ENCODE measurements around the gene C6orf89.

C6orf89 gene, protein sequence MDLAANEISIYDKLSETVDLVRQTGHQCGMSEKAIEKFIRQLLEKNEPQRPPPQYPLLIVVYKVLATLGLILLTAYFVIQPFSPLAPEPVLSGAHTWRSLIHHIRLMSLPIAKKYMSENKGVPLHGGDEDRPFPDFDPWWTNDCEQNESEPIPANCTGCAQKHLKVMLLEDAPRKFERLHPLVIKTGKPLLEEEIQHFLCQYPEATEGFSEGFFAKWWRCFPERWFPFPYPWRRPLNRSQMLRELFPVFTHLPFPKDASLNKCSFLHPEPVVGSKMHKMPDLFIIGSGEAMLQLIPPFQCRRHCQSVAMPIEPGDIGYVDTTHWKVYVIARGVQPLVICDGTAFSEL
- long read RNA-seq, full-length matches to known transcripts = 66 of 90 reads
- long read RNA-seq, partial matches to known transcripts = 2 of 90 reads
- long read RNA-seq, other reads (novel, unspliced or antisense) = 22 of 90 reads

DNA sequence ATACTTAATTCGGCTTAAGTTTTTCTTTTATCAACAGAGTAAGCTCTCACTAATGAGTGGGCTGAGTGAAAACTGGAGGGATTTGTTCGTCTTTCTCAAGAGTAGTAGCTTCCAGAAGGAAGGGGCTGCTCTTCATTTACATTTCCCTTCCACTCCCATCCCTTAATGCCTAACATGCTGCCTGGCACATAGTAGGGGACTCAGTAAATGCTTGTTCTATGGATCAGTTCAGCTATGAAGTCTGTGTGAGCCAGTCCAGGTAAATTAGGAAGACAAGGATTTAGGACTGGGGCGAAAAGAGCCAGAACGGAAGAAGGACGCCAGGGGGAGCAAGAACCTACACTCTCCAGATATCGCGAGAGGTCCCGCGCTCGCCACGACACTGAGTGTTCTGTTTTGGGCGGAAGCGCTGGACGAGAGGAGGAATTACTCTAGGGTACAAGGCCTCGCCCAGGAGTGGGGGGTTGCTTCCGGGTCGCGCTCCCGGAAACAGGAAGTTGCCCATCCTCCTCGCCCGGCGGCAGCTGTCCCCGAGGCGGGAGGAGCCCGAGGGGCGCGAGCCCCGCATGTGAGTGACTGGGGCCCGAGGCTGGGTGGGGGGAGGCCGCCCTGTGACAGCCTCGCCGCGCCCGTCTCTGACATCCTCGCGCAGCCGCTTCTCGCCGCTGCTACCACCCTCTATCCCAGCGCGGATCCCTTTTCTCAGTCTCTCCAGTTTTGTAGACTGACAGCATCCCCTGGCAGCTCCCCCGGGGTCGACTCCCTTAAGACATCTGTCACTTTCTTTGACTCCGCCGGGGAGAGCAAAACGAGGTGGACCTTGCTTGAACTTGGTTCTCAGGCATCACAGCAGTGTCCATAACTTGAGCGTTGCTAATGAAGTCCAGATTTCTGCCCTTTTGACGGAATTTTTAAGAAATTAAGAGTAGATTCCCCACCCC lies at the start of gene C6orf89:
Gene C6orf89, plus strand, starts transcription at position 492 of the 941 bp plus-strand sequence. CDS start 13,493 bp downstream, outside the sequence.
- Histone ChIP-seq H3K4me3 (replicated peaks; ENCODE audit: insufficient read depth, low read length) (peak within 1 kb of the TSS; percentile 93), H3K27me3 (ENCODE audit: insufficient read depth, poor library complexity, severe bottlenecking) (no peaks in the 10 kb centered on the region), H3K27ac (replicated peaks) (peak within 1 kb of the TSS; percentile 68)
- TF ChIP-seq SPI1 (IDR thresholded peaks at IDR 0.05; ENCODE audit: borderline replicate concordance, low read depth) = peak; percentile 58; the same call in 1 of the 2 replicates
- TF ChIP-seq, protein P1, sequence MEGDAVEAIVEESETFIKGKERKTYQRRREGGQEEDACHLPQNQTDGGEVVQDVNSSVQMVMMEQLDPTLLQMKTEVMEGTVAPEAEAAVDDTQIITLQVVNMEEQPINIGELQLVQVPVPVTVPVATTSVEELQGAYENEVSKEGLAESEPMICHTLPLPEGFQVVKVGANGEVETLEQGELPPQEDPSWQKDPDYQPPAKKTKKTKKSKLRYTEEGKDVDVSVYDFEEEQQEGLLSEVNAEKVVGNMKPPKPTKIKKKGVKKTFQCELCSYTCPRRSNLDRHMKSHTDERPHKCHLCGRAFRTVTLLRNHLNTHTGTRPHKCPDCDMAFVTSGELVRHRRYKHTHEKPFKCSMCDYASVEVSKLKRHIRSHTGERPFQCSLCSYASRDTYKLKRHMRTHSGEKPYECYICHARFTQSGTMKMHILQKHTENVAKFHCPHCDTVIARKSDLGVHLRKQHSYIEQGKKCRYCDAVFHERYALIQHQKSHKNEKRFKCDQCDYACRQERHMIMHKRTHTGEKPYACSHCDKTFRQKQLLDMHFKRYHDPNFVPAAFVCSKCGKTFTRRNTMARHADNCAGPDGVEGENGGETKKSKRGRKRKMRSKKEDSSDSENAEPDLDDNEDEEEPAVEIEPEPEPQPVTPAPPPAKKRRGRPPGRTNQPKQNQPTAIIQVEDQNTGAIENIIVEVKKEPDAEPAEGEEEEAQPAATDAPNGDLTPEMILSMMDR (IDR thresholded peaks at IDR 0.05; ENCODE audit: insufficient read depth, low read length) = peak; percentile 56
- TF ChIP-seq, protein P2, sequence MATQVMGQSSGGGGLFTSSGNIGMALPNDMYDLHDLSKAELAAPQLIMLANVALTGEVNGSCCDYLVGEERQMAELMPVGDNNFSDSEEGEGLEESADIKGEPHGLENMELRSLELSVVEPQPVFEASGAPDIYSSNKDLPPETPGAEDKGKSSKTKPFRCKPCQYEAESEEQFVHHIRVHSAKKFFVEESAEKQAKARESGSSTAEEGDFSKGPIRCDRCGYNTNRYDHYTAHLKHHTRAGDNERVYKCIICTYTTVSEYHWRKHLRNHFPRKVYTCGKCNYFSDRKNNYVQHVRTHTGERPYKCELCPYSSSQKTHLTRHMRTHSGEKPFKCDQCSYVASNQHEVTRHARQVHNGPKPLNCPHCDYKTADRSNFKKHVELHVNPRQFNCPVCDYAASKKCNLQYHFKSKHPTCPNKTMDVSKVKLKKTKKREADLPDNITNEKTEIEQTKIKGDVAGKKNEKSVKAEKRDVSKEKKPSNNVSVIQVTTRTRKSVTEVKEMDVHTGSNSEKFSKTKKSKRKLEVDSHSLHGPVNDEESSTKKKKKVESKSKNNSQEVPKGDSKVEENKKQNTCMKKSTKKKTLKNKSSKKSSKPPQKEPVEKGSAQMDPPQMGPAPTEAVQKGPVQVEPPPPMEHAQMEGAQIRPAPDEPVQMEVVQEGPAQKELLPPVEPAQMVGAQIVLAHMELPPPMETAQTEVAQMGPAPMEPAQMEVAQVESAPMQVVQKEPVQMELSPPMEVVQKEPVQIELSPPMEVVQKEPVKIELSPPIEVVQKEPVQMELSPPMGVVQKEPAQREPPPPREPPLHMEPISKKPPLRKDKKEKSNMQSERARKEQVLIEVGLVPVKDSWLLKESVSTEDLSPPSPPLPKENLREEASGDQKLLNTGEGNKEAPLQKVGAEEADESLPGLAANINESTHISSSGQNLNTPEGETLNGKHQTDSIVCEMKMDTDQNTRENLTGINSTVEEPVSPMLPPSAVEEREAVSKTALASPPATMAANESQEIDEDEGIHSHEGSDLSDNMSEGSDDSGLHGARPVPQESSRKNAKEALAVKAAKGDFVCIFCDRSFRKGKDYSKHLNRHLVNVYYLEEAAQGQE (IDR thresholded peaks at IDR 0.05; ENCODE audit: insufficient replicate concordance, low read depth) = no peak
- peak; percentile 96 for TF ChIP-seq GABPA (IDR thresholded peaks at IDR 0.05; ENCODE audit: low read depth)
- peak; percentile 57 for TF ChIP-seq POLR2AphosphoS5 (IDR thresholded peaks at IDR 0.05; ENCODE audit: low read depth)
- DNase-seq (ENCODE audit: low read depth in 1 of 2, low spot score in 1 of 2) = peak; percentile 97 to 98

DNA sequence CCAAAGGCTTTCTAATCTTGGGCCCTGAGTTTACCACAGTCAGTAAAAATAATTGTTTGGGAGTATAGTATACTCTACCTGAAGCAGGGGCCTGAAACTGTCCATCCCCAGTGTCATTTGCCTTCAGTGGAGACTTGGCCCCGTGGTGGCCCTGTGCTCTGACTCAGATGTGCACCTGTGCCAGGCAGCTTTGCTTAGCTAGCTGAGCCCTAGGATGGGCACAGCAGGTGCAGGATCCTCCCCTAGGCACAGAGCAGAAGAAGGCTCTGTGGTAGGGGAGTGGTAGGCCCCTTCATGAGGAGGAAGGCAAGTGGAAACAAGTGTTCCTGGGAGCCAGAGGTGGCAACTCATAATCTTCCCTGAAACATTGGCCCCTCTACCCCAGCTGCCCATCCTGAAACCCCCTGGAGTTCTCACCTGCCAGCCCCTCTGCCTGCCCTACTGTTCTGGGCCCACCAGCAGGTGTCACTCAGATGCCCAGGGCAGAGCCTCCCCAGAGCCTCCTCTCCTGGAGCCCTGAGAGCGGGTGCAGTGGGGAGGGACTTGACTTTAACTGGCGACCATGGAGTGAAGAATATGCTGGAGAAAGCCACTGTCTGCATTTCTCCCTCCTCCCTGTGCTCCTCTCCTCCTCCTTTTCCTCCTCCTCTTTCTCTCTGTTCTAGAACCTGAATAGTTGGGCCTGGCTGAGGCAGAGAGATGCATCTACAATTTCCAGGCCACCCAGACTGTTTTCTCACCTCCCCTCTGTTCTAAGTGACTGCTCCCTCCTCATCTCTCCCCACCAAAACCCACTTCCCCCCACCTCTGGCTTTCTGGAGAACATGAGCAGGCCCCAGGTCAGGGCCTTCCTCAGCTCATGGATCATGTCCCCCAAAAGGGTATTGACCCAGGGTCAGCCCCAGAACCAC lies 49.4 kb upstream of the C6orf89 start:
- no peak overlapping the region for H3K27ac ChIP-seq (replicated peaks)
- TF ChIP-seq, protein P2 (IDR thresholded peaks at IDR 0.05; ENCODE audit: insufficient replicate concordance, low read depth) = no peak
- TF ChIP-seq, protein P1 (IDR thresholded peaks at IDR 0.05; ENCODE audit: insufficient read depth, low read length) = no peak
- TF ChIP-seq GABPA (IDR thresholded peaks at IDR 0.05; ENCODE audit: low read depth) (no peak), SPI1 (IDR thresholded peaks at IDR 0.05; ENCODE audit: borderline replicate concordance, low read depth) (no peak), POLR2AphosphoS5 (IDR thresholded peaks at IDR 0.05; ENCODE audit: low read depth) (no peak)
- DNase-seq (ENCODE audit: low read depth in 1 of 2, low spot score in 1 of 2) = no peak
- peaks cover 17% of the 10 kb centered on the region for H3K27me3 ChIP-seq (ENCODE audit: insufficient read depth, poor library complexity, severe bottlenecking)
- H3K4me3 ChIP-seq (replicated peaks; ENCODE audit: insufficient read depth, low read length) = no peak overlapping the region

DNA sequence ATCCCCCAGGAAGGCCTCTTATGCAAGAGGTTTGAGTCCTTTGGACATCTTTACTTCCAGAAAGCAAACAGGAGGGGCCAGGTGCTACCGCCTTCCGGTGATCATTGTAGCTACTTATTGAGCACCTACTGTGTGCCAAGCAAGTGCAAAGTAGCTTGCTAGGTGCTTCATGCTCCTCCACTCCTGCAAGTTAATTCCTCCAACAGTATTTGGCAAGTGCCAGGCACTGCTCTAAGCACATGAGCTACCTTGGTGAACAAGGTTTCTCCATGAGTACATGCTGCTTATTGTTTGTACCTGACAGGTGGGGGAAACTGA lies 48.8 kb upstream of the C6orf89 start:
- H3K27me3 ChIP-seq (ENCODE audit: insufficient read depth, poor library complexity, severe bottlenecking) = peaks cover 17% of the 10 kb centered on the region
- H3K27ac ChIP-seq (replicated peaks) = no peak overlapping the region
- DNase-seq (ENCODE audit: low read depth in 1 of 2, low spot score in 1 of 2) = no peak
- TF ChIP-seq POLR2AphosphoS5 (IDR thresholded peaks at IDR 0.05; ENCODE audit: low read depth) = no peak
- TF ChIP-seq SPI1 (IDR thresholded peaks at IDR 0.05; ENCODE audit: borderline replicate concordance, low read depth) = no peak
- TF ChIP-seq, protein P2 (IDR thresholded peaks at IDR 0.05; ENCODE audit: insufficient replicate concordance, low read depth) = no peak
- TF ChIP-seq GABPA (IDR thresholded peaks at IDR 0.05; ENCODE audit: low read depth) = no peak
- TF ChIP-seq, protein P1 (IDR thresholded peaks at IDR 0.05; ENCODE audit: insufficient read depth, low read length) = no peak
- no peak overlapping the region for H3K4me3 ChIP-seq (replicated peaks; ENCODE audit: insufficient read depth, low read length)

All from HL-60 (cell line).